Cardiac muscle cell (in vitro differentiated cells and primary cell): ENCODE results near the gene DMRT1. TPM values are rescaled to one million over a fixed set of nuclear protein-coding genes. Genes with fewer than 3 reads are reported as not detected.
A peak's percentile ranks its signal among the peaks of the same experiment; 100 is the strongest.

Experiments
- DNase-seq, 2 donors: peaks; one replicate each; pipeline versions ENCODE4 v3.0.0 to v3.0.0-alpha.2; 2010 to 2017; ENCODE audit warnings: low read depth in 1 of 2, low spot score in 1 of 2
- H3K27ac ChIP-seq: fragments of 200-600 bp; sonication (generic); 2 replicates; pipeline ENCODE4 v1.5.1; 2016
- H3K27me3 ChIP-seq: fragments of 200-600 bp; sonication (generic); 2 replicates; pipeline ENCODE4 v1.6.0; 2016; ENCODE audit warnings: control low read depth
- H3K36me3 ChIP-seq: fragments of 200-600 bp; sonication (generic); 2 replicates; pipeline ENCODE4 v1.5.1; 2016; ENCODE audit warnings: control low read depth
- H3K4me1 ChIP-seq: fragments of 200-600 bp; sonication (generic); 2 replicates; pipeline ENCODE4 v1.8.1; 2017; ENCODE audit warnings: low read depth, mild to moderate bottlenecking, mixed run types
- H3K4me3 ChIP-seq: fragments of 200-600 bp; sonication (generic); 2 replicates; pipeline ENCODE4 v1.5.1; 2016; ENCODE audit warnings: mild to moderate bottlenecking
- H3K9me3 ChIP-seq: fragments of 200-600 bp; sonication (generic); 2 replicates; pipeline ENCODE4 v1.5.1; 2017; ENCODE audit warnings: low read depth, mild to moderate bottlenecking, control low read depth
- polyA plus RNA-seq: library from polyadenylated mRNA; unstranded; fragments of >200 nt; fragmentation: Nextera tagmentation; extraction: Ambion mirVana; gene quantifications from 2 replicates; pipeline ENCODE4 v1.2.1, GENCODE V29; 2016
- total RNA-seq: library from RNA; depleted of rRNA; stranded (reverse); fragments of >200 nt; gene quantifications from 2 replicates; pipeline ENCODE4 v1.2.3, GENCODE V29; 2016
- TF ChIP-seq, protein P1 (sequence below): IDR thresholded peaks from 2 replicates; pipeline ENCODE4 v1.5.1; 2012; ENCODE audit warnings: low read depth, mild to moderate bottlenecking, low read length

The DMRT1 gene
- total and polyA plus RNA-seq, 2 experiments from 2014 or later, result not detected

- peak in 1 of 2 donors; percentile 78 for DNase-seq
Observed at GRCh38 chr9:801399-802071, 40.0 kb upstream of the DMRT1 start.

DNA sequence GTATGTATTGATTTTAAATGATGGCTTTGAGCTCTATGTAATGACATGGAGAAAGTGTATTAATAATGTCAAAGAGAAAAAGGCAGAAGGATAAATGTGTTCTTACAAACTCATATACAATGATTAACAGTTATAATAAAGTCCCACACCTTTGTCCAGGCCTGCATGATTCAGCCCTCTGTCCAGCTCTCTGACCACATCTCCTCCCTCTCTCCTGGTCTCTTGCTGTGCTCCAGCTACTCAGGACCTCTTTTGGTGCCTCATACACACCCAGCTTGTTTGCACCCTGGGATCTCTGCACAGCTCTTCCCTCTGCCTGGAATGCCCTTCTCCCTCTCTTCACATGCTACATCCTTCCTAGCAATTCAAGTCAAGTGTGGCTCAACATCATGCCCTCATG lies 37.5 kb upstream of the DMRT1 start:
- Histone ChIP-seq H3K27ac (no peak overlapping the region), H3K4me1 (no peaks in the 10 kb centered on the region), H3K9me3 (no peaks in the 10 kb centered on the region), H3K27me3 (no peaks in the 10 kb centered on the region), H3K4me3 (no peak overlapping the region), H3K36me3 (no peaks in the 10 kb centered on the region)
- TF ChIP-seq, protein P1, sequence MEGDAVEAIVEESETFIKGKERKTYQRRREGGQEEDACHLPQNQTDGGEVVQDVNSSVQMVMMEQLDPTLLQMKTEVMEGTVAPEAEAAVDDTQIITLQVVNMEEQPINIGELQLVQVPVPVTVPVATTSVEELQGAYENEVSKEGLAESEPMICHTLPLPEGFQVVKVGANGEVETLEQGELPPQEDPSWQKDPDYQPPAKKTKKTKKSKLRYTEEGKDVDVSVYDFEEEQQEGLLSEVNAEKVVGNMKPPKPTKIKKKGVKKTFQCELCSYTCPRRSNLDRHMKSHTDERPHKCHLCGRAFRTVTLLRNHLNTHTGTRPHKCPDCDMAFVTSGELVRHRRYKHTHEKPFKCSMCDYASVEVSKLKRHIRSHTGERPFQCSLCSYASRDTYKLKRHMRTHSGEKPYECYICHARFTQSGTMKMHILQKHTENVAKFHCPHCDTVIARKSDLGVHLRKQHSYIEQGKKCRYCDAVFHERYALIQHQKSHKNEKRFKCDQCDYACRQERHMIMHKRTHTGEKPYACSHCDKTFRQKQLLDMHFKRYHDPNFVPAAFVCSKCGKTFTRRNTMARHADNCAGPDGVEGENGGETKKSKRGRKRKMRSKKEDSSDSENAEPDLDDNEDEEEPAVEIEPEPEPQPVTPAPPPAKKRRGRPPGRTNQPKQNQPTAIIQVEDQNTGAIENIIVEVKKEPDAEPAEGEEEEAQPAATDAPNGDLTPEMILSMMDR, result no peak
- no peak for DNase-seq

More at GRCh38 chr9:801399-802071, 40.0 kb upstream of the DMRT1 start:
- Histone ChIP-seq H3K4me3 (no peak overlapping the region), H3K27ac (no peak overlapping the region), H3K9me3 (no peaks in the 10 kb centered on the region), H3K4me1 (no peaks in the 10 kb centered on the region), H3K36me3 (no peaks in the 10 kb centered on the region), H3K27me3 (no peaks in the 10 kb centered on the region)
- TF ChIP-seq, protein P1, result no peak

- no peaks in the 10 kb centered on the region for H3K9me3 ChIP-seq
- H3K27me3 ChIP-seq, result no peaks in the 10 kb centered on the region
- H3K4me3 ChIP-seq, result no peak overlapping the region
- TF ChIP-seq, protein P1, result no peak
- no peaks in the 10 kb centered on the region for H3K36me3 ChIP-seq
- H3K4me1 ChIP-seq, result no peaks in the 10 kb centered on the region
- no peak for DNase-seq
- H3K27ac ChIP-seq, result no peak overlapping the region
Observed at GRCh38 chr9:805151-805550, 36.3 kb upstream of the DMRT1 start.

- H3K27ac ChIP-seq, result no peak overlapping the region
- no peaks in the 10 kb centered on the region for H3K36me3 ChIP-seq
- H3K4me3 ChIP-seq, result no peak overlapping the region
- TF ChIP-seq, protein P1, result peak; percentile 76
- peak; percentile 25 to 65 for DNase-seq
- no peaks in the 10 kb centered on the region for H3K4me1 ChIP-seq
- no peaks in the 10 kb centered on the region for H3K27me3 ChIP-seq
- no peaks in the 10 kb centered on the region for H3K9me3 ChIP-seq
Observed at GRCh38 chr9:806285-807156, 35.0 kb upstream of the DMRT1 start.

DNA sequence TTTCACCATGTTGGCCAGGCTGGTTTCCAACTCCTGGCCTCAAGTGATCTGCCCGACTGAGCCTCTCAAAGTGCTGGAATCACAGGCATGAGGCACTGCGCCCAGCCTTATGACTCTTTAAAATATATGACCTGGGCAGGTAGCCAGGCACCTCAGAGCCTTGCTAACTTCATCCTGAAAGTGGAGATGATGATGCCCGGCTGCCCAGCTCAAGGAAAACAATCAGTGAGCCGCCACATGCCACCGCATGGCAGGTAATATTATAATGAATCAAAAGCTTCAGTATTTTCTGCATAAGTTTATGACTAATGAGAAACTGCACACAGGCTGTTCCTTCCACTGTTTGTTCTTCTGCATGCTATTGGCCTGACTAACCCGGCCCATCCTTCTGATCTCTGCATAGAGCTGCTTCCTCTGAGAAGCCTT lies 30.4 kb upstream of the DMRT1 start:
- H3K27ac ChIP-seq, result no peak overlapping the region
- H3K4me3 ChIP-seq, result no peak overlapping the region
- no peak for DNase-seq
- H3K36me3 ChIP-seq, result no peaks in the 10 kb centered on the region
- TF ChIP-seq, protein P1, result no peak
- H3K9me3 ChIP-seq, result no peaks in the 10 kb centered on the region
- H3K4me1 ChIP-seq, result no peaks in the 10 kb centered on the region
- H3K27me3 ChIP-seq, result no peaks in the 10 kb centered on the region
